ENCODE results near the gene CTNNA1. TPM values are rescaled to one million over a fixed set of nuclear protein-coding genes. Genes with fewer than 3 reads are reported as not detected.

The CTNNA1 gene
- total RNA-seq, 4 donors from 2014 or later: 223 to 304 (median 263) TPM

GRCh38 chr5:138922494-138922893 is 169.3 kb downstream of the CTNNA1 start:
- TF ChIP-seq CTCF (IDR thresholded peaks at IDR 0.05) (no peak), POLR2A (IDR thresholded peaks at IDR 0.05) (no peak)
- intact Hi-C loops (cut with DNase I; ENCODE audit: low total_unique reads): no loop called here
- H3K4me3 ChIP-seq (ENCODE audit: low read depth, poor library complexity, severe bottlenecking): no peak overlapping the region
- no peak for DNase-seq (ENCODE audit: low spot score in 2 of 2)
- WGBS, 2 donors: 95 to 97% methylated on average over 2 of the region's 2 CpGs

GRCh38 chr5:138925090-138925635 is 171.9 kb downstream of the CTNNA1 start:
- DNase-seq (ENCODE audit: low spot score in 2 of 2): peak in 1 of 2 donors; percentile 68
- intact Hi-C loops (cut with DNase I; ENCODE audit: low total_unique reads): no loop called here
- no peak overlapping the region for H3K4me3 ChIP-seq (ENCODE audit: low read depth, poor library complexity, severe bottlenecking)
- TF ChIP-seq CTCF (IDR thresholded peaks at IDR 0.05) (no peak), POLR2A (IDR thresholded peaks at IDR 0.05) (no peak)
- WGBS, 2 donors: 93 to 94% methylated on average over 12 of the region's 12 CpGs

GRCh38 chr5:138926257-138926656 is 173.0 kb downstream of the CTNNA1 start:
- intact Hi-C loops (cut with DNase I; ENCODE audit: low total_unique reads): no loop called here
- no peak overlapping the region for H3K4me3 ChIP-seq (ENCODE audit: low read depth, poor library complexity, severe bottlenecking)
- TF ChIP-seq POLR2A (IDR thresholded peaks at IDR 0.05): no peak
- no peak for TF ChIP-seq CTCF (IDR thresholded peaks at IDR 0.05)
- peak in 1 of 2 donors; percentile 52 for DNase-seq (ENCODE audit: low spot score in 2 of 2)
- WGBS, 2 donors: 94 to 96% methylated on average over 11 of the region's 11 CpGs

GRCh38 chr5:138926688-138927448 is 173.6 kb downstream of the CTNNA1 start:
- TF ChIP-seq CTCF (IDR thresholded peaks at IDR 0.05) (no peak), POLR2A (IDR thresholded peaks at IDR 0.05) (no peak)
- H3K4me3 ChIP-seq (ENCODE audit: low read depth, poor library complexity, severe bottlenecking): no peak overlapping the region
- DNase-seq (ENCODE audit: low spot score in 2 of 2): peak in 1 of 2 donors; percentile 63
- WGBS, 2 donors: 91 to 93% methylated on average over 16 of the region's 16 CpGs
- intact Hi-C loops (cut with DNase I; ENCODE audit: low total_unique reads): no loop called here

GRCh38 chr5:138927544-138927943 is 174.3 kb downstream of the CTNNA1 start:
- intact Hi-C loops (cut with DNase I; ENCODE audit: low total_unique reads): no loop called here
- WGBS, 2 donors: 80 to 84% methylated on average over 8 of the region's 8 CpGs

More at GRCh38 chr5:138927544-138927943, 174.3 kb downstream of the CTNNA1 start:
- no peak overlapping the region for H3K4me3 ChIP-seq (ENCODE audit: low read depth, poor library complexity, severe bottlenecking)
- DNase-seq (ENCODE audit: low spot score in 2 of 2): no peak
- TF ChIP-seq CTCF (IDR thresholded peaks at IDR 0.05): no peak
- TF ChIP-seq POLR2A (IDR thresholded peaks at IDR 0.05): no peak

Data from lower leg skin (tissue), 4 donors.